IMR-90 (cell line): Measurements from ENCODE around the gene CPED1. TPM values are rescaled to one million over a fixed set of nuclear protein-coding genes. Genes with fewer than 3 reads are reported as not detected.

Experiments used
- ATAC-seq: fragments of 200-7000 bp; cut with Tn5 transposase; 2 replicates; pipeline ENCODE4 v1.9.1; 2020; ENCODE audit warnings: low read depth, mild to moderate bottlenecking, moderate library complexity
- BruUV-seq: library from RNA; stranded (reverse); fragments of 400-500 nt; replicated peaks from 2 replicates; lab custom pipeline; 2021; lab: Mats Ljungman, UMichigan
- CTCF ChIA-PET: fragments of 300-600 bp; formaldehyde crosslinking; extraction: SDS; loops from one replicate; lab custom pipeline; 2021; ENCODE audit warnings: antibody characterized with exemption; lab: Yijun Ruan, JAX
- POLR2A ChIA-PET: fragments of 300-600 bp; sonication (Branson Sonifier 250); formaldehyde crosslinking; loops from one replicate; lab custom pipeline; 2022; ENCODE audit warnings: antibody characterized with exemption; ENCODE audit not compliant: unreplicated experiment; lab: Charles Lee
- DNase-seq: peaks from one replicate; pipeline ENCODE4 v3.0.0; 2013
- H2AFZ ChIP-seq: replicated peaks from 2 replicates; pipeline ENCODE3; 2013; ENCODE audit warnings: low read length, mild to moderate bottlenecking; ENCODE audit not compliant: poor library complexity
- H2AK5ac ChIP-seq: 2 replicates; pipeline ENCODE4 v1.6.1; 2013; ENCODE audit warnings: low read depth, low read length, inconsistent platforms
- H2AK9ac ChIP-seq: replicated peaks from 2 replicates; pipeline ENCODE3; 2013; ENCODE audit warnings: mild to moderate bottlenecking, low read depth, low read length, moderate library complexity; ENCODE audit not compliant: poor library complexity
- H2BK120ac ChIP-seq: 2 replicates; pipeline ENCODE4 v1.6.1; 2013; ENCODE audit warnings: low read depth, low read length, inconsistent platforms
- H2BK15ac ChIP-seq: 3 replicates; pipeline ENCODE4 v1.6.1; 2013; ENCODE audit warnings: low read depth, low read length, inconsistent platforms
- H2BK20ac ChIP-seq: 2 replicates; pipeline ENCODE4 v1.6.1; 2013; ENCODE audit warnings: low read depth, mild to moderate bottlenecking, inconsistent platforms, low read length, moderate library complexity
- H2BK5ac ChIP-seq: 2 replicates; pipeline ENCODE4 v1.6.1; 2013; ENCODE audit warnings: mild to moderate bottlenecking, low read depth, low read length, inconsistent platforms; ENCODE audit not compliant: poor library complexity, severe bottlenecking
- H3K14ac ChIP-seq: replicated peaks from 2 replicates; pipeline ENCODE4 v1.6.1; 2013; ENCODE audit warnings: low read depth, low read length, inconsistent platforms
- H3K18ac ChIP-seq: 2 replicates; pipeline ENCODE4 v1.6.1; 2013; ENCODE audit warnings: low read depth, low read length, control low read depth
- H3K23ac ChIP-seq: 2 replicates; pipeline ENCODE4 v1.6.1; 2013; ENCODE audit warnings: low read depth, low read length, inconsistent platforms
- H3K27ac ChIP-seq: 2 replicates; pipeline ENCODE4 v1.5.1; 2013; ENCODE audit warnings: mild to moderate bottlenecking, control low read depth, low read length; ENCODE audit not compliant: insufficient read depth
- H3K27me3 ChIP-seq: 2 replicates; pipeline ENCODE4 v1.6.1; 2013; ENCODE audit warnings: low read length; ENCODE audit not compliant: control insufficient read depth, insufficient read depth
- H3K36me3 ChIP-seq: 2 replicates; pipeline ENCODE4 v1.6.1; 2013; ENCODE audit warnings: low read length, mixed read lengths; ENCODE audit not compliant: control insufficient read depth, insufficient read depth
- H3K4ac ChIP-seq: 2 replicates; pipeline ENCODE4 v1.6.1; 2013; ENCODE audit warnings: low read depth, low read length, inconsistent platforms
- H3K4me1 ChIP-seq: 2 replicates; pipeline ENCODE4 v1.6.1; 2013; ENCODE audit warnings: low read length, mixed read lengths; ENCODE audit not compliant: control insufficient read depth, insufficient read depth
- H3K4me2 ChIP-seq: 2 replicates; pipeline ENCODE4 v1.6.1; 2013; ENCODE audit warnings: low read depth, mild to moderate bottlenecking, control low read depth, low read length, moderate library complexity
- H3K4me3 ChIP-seq: 2 replicates; pipeline ENCODE4 v1.5.1; 2013; ENCODE audit warnings: low read depth, mild to moderate bottlenecking, control low read depth, low read length, moderate library complexity; ENCODE audit not compliant: insufficient read depth
- H3K56ac ChIP-seq: 2 replicates; pipeline ENCODE4 v1.6.1; 2013; ENCODE audit warnings: low read length, inconsistent platforms; ENCODE audit not compliant: insufficient read depth; ENCODE audit errors: extremely low read depth
- H3K79me1 ChIP-seq, 2 experiments: 2 replicates each; pipeline ENCODE4 v1.6.1; 2013; ENCODE audit warnings: low read length in 2 of 2, inconsistent platforms in 1 of 2, low read depth in 1 of 2
- H3K9ac ChIP-seq: 2 replicates; pipeline ENCODE4 v1.6.1; 2013; ENCODE audit warnings: low read depth, low read length, control low read depth
- H3K9me1 ChIP-seq: 2 replicates; pipeline ENCODE4 v1.6.1; 2013; ENCODE audit warnings: low read length, inconsistent platforms; ENCODE audit not compliant: insufficient read depth
- H3K9me3 ChIP-seq: 2 replicates; pipeline ENCODE4 v1.6.1; 2013; ENCODE audit warnings: low read length; ENCODE audit not compliant: control insufficient read depth, insufficient read depth
- H4K20me1 ChIP-seq: 2 replicates; pipeline ENCODE4 v1.6.1; 2013; ENCODE audit warnings: low read length, inconsistent platforms; ENCODE audit not compliant: insufficient read depth
- H4K5ac ChIP-seq: 2 replicates; pipeline ENCODE4 v1.6.1; 2013; ENCODE audit warnings: mild to moderate bottlenecking, low read depth, low read length, control low read depth
- H4K8ac ChIP-seq, 2 experiments: 2 replicates each; pipeline ENCODE4 v1.6.1; 2013; ENCODE audit warnings: low read depth in 2 of 2, low read length in 2 of 2, control low read depth in 1 of 2, inconsistent platforms in 1 of 2
- H4K91ac ChIP-seq: 2 replicates; pipeline ENCODE4 v1.6.1; 2013; ENCODE audit warnings: low read depth, low read length, inconsistent platforms; ENCODE audit not compliant: insufficient read depth
- CHD1 ChIP-seq: IDR thresholded peaks from 2 replicates; pipeline ENCODE4 v1.6.1; 2012; ENCODE audit warnings: low read depth, low read length, improper control_type of control experiment
- FOS ChIP-seq: fragments of 150-350 bp; IDR thresholded peaks from 2 replicates; pipeline ENCODE4 v1.6.1; 2016; ENCODE audit warnings: low read depth, low read length
- MAFK ChIP-seq: IDR thresholded peaks from 2 replicates; pipeline ENCODE4 v1.6.1; 2012; ENCODE audit warnings: low read depth, low read length, improper control_type of control experiment
- POLR2A ChIP-seq: IDR thresholded peaks from 2 replicates; pipeline ENCODE4 v1.6.1; 2012; ENCODE audit warnings: mild to moderate bottlenecking, low read depth, low read length
- RAD21 ChIP-seq: IDR thresholded peaks from 2 replicates; pipeline ENCODE4 v1.6.1; 2012; ENCODE audit warnings: low read length, improper control_type of control experiment
- RCOR1 ChIP-seq: IDR thresholded peaks from 2 replicates; pipeline ENCODE4 v1.6.1; 2012; ENCODE audit warnings: mild to moderate bottlenecking, low read length, improper control_type of control experiment; ENCODE audit not compliant: insufficient replicate concordance
- WGBS, 2 experiments: methylation state at CpG; one replicate each; pipeline versions ENCODE4 v1.1.5 to v1.1.7; 2013; ENCODE audit warnings: missing lambda C conversion rate in 2 of 2; ENCODE audit not compliant: insufficient read length in 1 of 2; ENCODE audit errors: extremely low coverage in 2 of 2; 5-methylcytosine and 5-hydroxymethylcytosine counted together
- dilution Hi-C: fragments of 300-500 bp; cut with HindIII; formaldehyde crosslinking; loops from one replicate; pipeline ENCODE4 v1.14.3; 2018; ENCODE audit warnings: low sequenced_read_pairs; ENCODE audit not compliant: unreplicated experiment
- in situ Hi-C: fragments of 300-500 bp; cut with MboI; formaldehyde crosslinking; loops from 3 replicates; pipeline ENCODE4 v1.14.3; 2019; ENCODE audit warnings: low sequenced_read_pairs, inconsistent platforms, mixed read lengths
- intact Hi-C: fragments of 100-400 bp; cut with micrococcal nuclease; formaldehyde crosslinking; loops from 2 replicates; pipeline ENCODE4 v1.10.0; 2022
- polyA plus RNA-seq, 3 experiments: library from polyadenylated mRNA; depleted of rRNA; stranded (reverse); fragments of >200 nt; gene quantifications; 2 replicates each; pipeline ENCODE4 v1.2.3, GENCODE V29; 2012; ENCODE audit warnings: low replicate concordance in 1 of 3
- total RNA-seq: library from RNA; depleted of rRNA; stranded (reverse); fragments of >200 nt; gene quantifications from 2 replicates; pipeline ENCODE4 v1.2.3, GENCODE V29; 2012
- TF ChIP-seq, protein P1 (sequence below): conservative IDR thresholded peaks from 2 replicates; pipeline ENCODE4 v1.5.1; 2012; ENCODE audit warnings: mild to moderate bottlenecking, low read depth, low read length, improper control_type of control experiment

CPED1 gene
- total and polyA plus RNA-seq, 2 of the 4 experiments (the other 2 are of a cell fraction) = 31.2 to 96.8 TPM

DNA sequence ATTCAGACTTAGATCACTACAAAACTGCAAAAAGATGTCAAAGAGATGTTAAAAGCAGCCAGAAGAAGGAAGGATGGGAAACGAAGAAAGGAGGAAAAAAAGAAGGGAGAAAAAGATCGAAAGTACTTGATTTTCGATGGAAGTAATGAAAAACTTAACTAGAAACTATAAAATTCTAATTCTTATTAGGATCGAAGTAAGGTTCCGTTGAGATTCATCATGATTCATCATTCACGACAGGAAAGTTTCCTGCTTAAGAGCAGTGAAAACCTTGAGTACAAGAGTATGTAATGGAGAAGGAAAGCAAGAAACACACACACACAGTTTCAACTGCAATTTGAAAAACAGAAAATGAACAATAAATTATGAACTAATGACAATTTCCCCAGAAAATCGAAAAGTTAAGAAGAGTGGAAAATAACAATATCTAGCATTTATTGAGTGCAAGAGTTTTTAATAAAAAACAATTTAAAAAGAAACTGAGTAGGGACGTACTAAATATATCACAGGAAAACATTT lies 39.1 kb upstream of the CPED1 start:
- Histone ChIP-seq H3K27ac (no peak overlapping the region), H4K8ac (no peak overlapping the region), H4K20me1 (0 out of 2 replicates have a peak, but pooled peaks cover 4% of the 10 kb centered on the region), H3K9ac (no peak overlapping the region), H3K14ac (no peak overlapping the region), H3K18ac (no peak overlapping the region), H4K5ac (no peak overlapping the region), H3K9me3 (no peaks in the 10 kb centered on the region), H2BK5ac (no peak overlapping the region), H2AFZ (no peak overlapping the region), H3K9me1 (no peaks in the 10 kb centered on the region), H2BK15ac (no peak overlapping the region), H3K79me1 (peaks cover 8 to 10% of the 10 kb centered on the region in 2 experiments), H3K4me3 (peak overlapping the region; percentile 89; the same call in 1 of the 2 replicates), H3K23ac (no peak overlapping the region), H3K4me1 (0 out of 2 replicates have a peak, but pooled peaks cover 2% of the 10 kb centered on the region), H3K27me3 (0 out of 2 replicates have a peak, but pooled peaks cover 2% of the 10 kb centered on the region), H3K4ac (no peak overlapping the region), H2BK120ac (no peak overlapping the region), H3K36me3 (peaks cover under 1% of the 10 kb centered on the region; the same call in 1 of the 2 replicates), H2AK9ac (no peak overlapping the region), H4K91ac (no peak overlapping the region), H3K4me2 (peak overlapping the region; percentile 95; the same call in 1 of the 2 replicates), H2BK20ac (no peak overlapping the region), H3K56ac (no peak overlapping the region), H2AK5ac (no peak overlapping the region)
- DNase-seq (no peak), ATAC-seq (no peak)
- no TSS peak for BruUV-seq
- no peak for TF ChIP-seq POLR2A
- TF ChIP-seq MAFK = no peak
- no peak for TF ChIP-seq CHD1
- TF ChIP-seq, protein P1, sequence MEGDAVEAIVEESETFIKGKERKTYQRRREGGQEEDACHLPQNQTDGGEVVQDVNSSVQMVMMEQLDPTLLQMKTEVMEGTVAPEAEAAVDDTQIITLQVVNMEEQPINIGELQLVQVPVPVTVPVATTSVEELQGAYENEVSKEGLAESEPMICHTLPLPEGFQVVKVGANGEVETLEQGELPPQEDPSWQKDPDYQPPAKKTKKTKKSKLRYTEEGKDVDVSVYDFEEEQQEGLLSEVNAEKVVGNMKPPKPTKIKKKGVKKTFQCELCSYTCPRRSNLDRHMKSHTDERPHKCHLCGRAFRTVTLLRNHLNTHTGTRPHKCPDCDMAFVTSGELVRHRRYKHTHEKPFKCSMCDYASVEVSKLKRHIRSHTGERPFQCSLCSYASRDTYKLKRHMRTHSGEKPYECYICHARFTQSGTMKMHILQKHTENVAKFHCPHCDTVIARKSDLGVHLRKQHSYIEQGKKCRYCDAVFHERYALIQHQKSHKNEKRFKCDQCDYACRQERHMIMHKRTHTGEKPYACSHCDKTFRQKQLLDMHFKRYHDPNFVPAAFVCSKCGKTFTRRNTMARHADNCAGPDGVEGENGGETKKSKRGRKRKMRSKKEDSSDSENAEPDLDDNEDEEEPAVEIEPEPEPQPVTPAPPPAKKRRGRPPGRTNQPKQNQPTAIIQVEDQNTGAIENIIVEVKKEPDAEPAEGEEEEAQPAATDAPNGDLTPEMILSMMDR = no peak
- no peak for TF ChIP-seq RAD21
- no peak for TF ChIP-seq FOS
- TF ChIP-seq RCOR1 = no peak
- no CpG with 5 or more reads among the region's 8 CpGs for WGBS, 2 experiments
- intact Hi-C loops = no loop called here
- CTCF ChIA-PET = no interaction called here
- dilution Hi-C loops = no loop called here
- in situ Hi-C loops = no loop called here
- POLR2A ChIA-PET = no interaction called here
